ENCODE measurements around the gene C2CD2.
A peak's percentile ranks its signal among the peaks of the same experiment; 100 is the strongest.
"Not testable (repeated sequence)": the region's sequence is repeated elsewhere in the genome, so short reads cannot be mapped to it uniquely, and the experiment has no call there.

Gene C2CD2

GRCh38 chr21:41953831-41954653 is at the start of gene C2CD2:
C2CD2 (minus strand) TSS chr21:41954018; CDS start chr21:41953648, 370 bp downstream.
- peak in 1 of 3 donors; percentile 11 for DNase-seq (ENCODE audit: low read depth in 3 of 3, low spot score in 1 of 3)

- no peak for DNase-seq (ENCODE audit: low read depth in 3 of 3, low spot score in 1 of 3)
These were observed 49.2 kb upstream of the C2CD2 start for GRCh38 chr21:42003051-42003461.

- DNase-seq (ENCODE audit: low read depth in 3 of 3, low spot score in 1 of 3): peak; percentile 39 to 42 (median 39)
These were observed 48.7 kb upstream of the C2CD2 start for GRCh38 chr21:42002421-42002958.

- no peak for DNase-seq (ENCODE audit: low read depth in 3 of 3, low spot score in 1 of 3)
These were observed 48.0 kb upstream of the C2CD2 start for GRCh38 chr21:42001781-42002180.

- no peak for DNase-seq (ENCODE audit: low read depth in 3 of 3, low spot score in 1 of 3)
These were observed 47.1 kb upstream of the C2CD2 start for GRCh38 chr21:42000908-42001307.

- no peak for DNase-seq (ENCODE audit: low read depth in 3 of 3, low spot score in 1 of 3)
These were observed 43.8 kb upstream of the C2CD2 start for GRCh38 chr21:41997657-41998056.

- DNase-seq (ENCODE audit: low read depth in 3 of 3, low spot score in 1 of 3): no peak
These were observed 41.8 kb upstream of the C2CD2 start for GRCh38 chr21:41995577-41995976.

GRCh38 chr21:41994613-41995012 is 40.8 kb upstream of the C2CD2 start:
- not testable (repeated sequence) for DNase-seq (ENCODE audit: low read depth in 3 of 3, low spot score in 1 of 3)

GRCh38 chr21:41993744-41994143 is 39.9 kb upstream of the C2CD2 start:
- no peak for DNase-seq (ENCODE audit: low read depth in 3 of 3, low spot score in 1 of 3)

GRCh38 chr21:41992576-41992975 is 38.8 kb upstream of the C2CD2 start:
- DNase-seq (ENCODE audit: low read depth in 3 of 3, low spot score in 1 of 3): no peak

GRCh38 chr21:41991659-41992058 is 37.8 kb upstream of the C2CD2 start:
- no peak for DNase-seq (ENCODE audit: low read depth in 3 of 3, low spot score in 1 of 3)

GRCh38 chr21:41989698-41990097 is 35.9 kb upstream of the C2CD2 start:
- DNase-seq (ENCODE audit: low read depth in 3 of 3, low spot score in 1 of 3): no peak

GRCh38 chr21:41987310-41987709 is 33.5 kb upstream of the C2CD2 start:
- DNase-seq (ENCODE audit: low read depth in 3 of 3, low spot score in 1 of 3): no peak

- no peak for DNase-seq (ENCODE audit: low read depth in 3 of 3, low spot score in 1 of 3)
These were observed 32.0 kb upstream of the C2CD2 start for GRCh38 chr21:41985662-41986416.

- no peak for DNase-seq (ENCODE audit: low read depth in 3 of 3, low spot score in 1 of 3)
These were observed 29.4 kb upstream of the C2CD2 start for GRCh38 chr21:41983229-41983628.

GRCh38 chr21:41980561-41980960 is 26.7 kb upstream of the C2CD2 start:
- DNase-seq (ENCODE audit: low read depth in 3 of 3, low spot score in 1 of 3): no peak

GRCh38 chr21:41979751-41980369 is 26.0 kb upstream of the C2CD2 start:
- DNase-seq (ENCODE audit: low read depth in 3 of 3, low spot score in 1 of 3): no peak

GRCh38 chr21:41979335-41979734 is 25.5 kb upstream of the C2CD2 start:
- no peak for DNase-seq (ENCODE audit: low read depth in 3 of 3, low spot score in 1 of 3)

GRCh38 chr21:41977034-41977950 is 23.5 kb upstream of the C2CD2 start:
- DNase-seq (ENCODE audit: low read depth in 3 of 3, low spot score in 1 of 3): no peak

- no peak for DNase-seq (ENCODE audit: low read depth in 3 of 3, low spot score in 1 of 3)
These were observed 22.8 kb upstream of the C2CD2 start for GRCh38 chr21:41976611-41977010.

Data from stimulated activated CD4-positive, alpha-beta T cell treated with anti-CD3 and anti-CD28 coated beads, TNF-alpha, amount 100 ng/mL, for 1 hour (primary cell).